ENCODE measurements around the gene KRT26. TPM values are rescaled to one million over a fixed set of nuclear protein-coding genes. Genes with fewer than 3 reads are reported as not detected.

The KRT26 gene
- total and polyA plus RNA-seq, 2 of the 13 experiments (the other 11 are each of a cell fraction or from before 2014, with no cell fraction given), result not detected

- TF ChIP-seq CSRNP2 (CRISPR knock-in tag; conservative IDR thresholded peaks at IDR 0.05; ENCODE audit: low read depth) (no peak), ZBTB37 (CRISPR knock-in tag; IDR thresholded peaks at IDR 0.05) (no peak), ZFY (CRISPR knock-in tag; IDR thresholded peaks at IDR 0.05) (peak; percentile 37), ZNF317 (CRISPR knock-in tag; IDR thresholded peaks at IDR 0.05) (no peak), ZSCAN12 (CRISPR knock-in tag; IDR thresholded peaks at IDR 0.05) (0 out of 2 replicates have a peak, but pooled peaks have one; percentile 7), ZMYM4 (CRISPR knock-in tag; IDR thresholded peaks at IDR 0.05) (0 out of 2 replicates have a peak, but pooled peaks have one; percentile 40), ZNF564 (CRISPR knock-in tag; IDR thresholded peaks at IDR 0.05) (0 out of 2 replicates have a peak, but pooled peaks have one; percentile 30), RFX1 (IDR thresholded peaks at IDR 0.05) (no peak), SOX5 (CRISPR knock-in tag; IDR thresholded peaks at IDR 0.05; ENCODE audit: borderline replicate concordance) (no peak), SALL2 (CRISPR knock-in tag; IDR thresholded peaks at IDR 0.05) (peak; percentile 82), ZNF205 (CRISPR knock-in tag; IDR thresholded peaks at IDR 0.05) (no peak), ISX (CRISPR knock-in tag; conservative IDR thresholded peaks at IDR 0.05) (no peak), POLR2AphosphoS5 (IDR thresholded peaks at IDR 0.05; ENCODE audit: low read depth, low read length) (peak; percentile 93), RXRB (CRISPR knock-in tag; IDR thresholded peaks at IDR 0.05; ENCODE audit: borderline replicate concordance) (peak; percentile 54; the same call in 1 of the 2 replicates), GABPA (IDR thresholded peaks at IDR 0.05; ENCODE audit: low read depth, low read length) (peak; percentile 96), GABPA (CRISPR knock-in tag; IDR thresholded peaks at IDR 0.05; ENCODE audit: low read depth) (peak; percentile 88), FOSL2 (CRISPR knock-in tag; IDR thresholded peaks at IDR 0.05) (no peak), CCDC6 (CRISPR knock-in tag; IDR thresholded peaks at IDR 0.05) (peak; percentile 78), NFATC3 (CRISPR knock-in tag; IDR thresholded peaks at IDR 0.05) (no peak), MYPOP (CRISPR knock-in tag; IDR thresholded peaks at IDR 0.05) (peak; percentile 54; the same call in 1 of the 2 replicates), RBM39 (IDR thresholded peaks at IDR 0.05; ENCODE audit: low read depth, low read length, poor library complexity, severe bottlenecking) (peak; percentile 73)
- TF ChIP-seq, protein P1, sequence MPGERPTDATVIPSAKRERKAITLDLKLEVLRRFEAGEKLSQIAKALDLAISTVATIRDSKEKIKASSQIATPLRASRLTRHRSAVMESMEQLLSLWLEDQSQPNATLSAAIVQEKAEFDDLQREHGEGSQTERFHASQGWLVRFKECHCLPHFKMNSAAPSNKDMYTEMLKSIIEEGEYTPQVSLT (CRISPR knock-in tag; IDR thresholded peaks at IDR 0.05; ENCODE audit: borderline replicate concordance, low read depth), result no peak; the same call in 1 of the 2 replicates
- TF ChIP-seq, protein P2, sequence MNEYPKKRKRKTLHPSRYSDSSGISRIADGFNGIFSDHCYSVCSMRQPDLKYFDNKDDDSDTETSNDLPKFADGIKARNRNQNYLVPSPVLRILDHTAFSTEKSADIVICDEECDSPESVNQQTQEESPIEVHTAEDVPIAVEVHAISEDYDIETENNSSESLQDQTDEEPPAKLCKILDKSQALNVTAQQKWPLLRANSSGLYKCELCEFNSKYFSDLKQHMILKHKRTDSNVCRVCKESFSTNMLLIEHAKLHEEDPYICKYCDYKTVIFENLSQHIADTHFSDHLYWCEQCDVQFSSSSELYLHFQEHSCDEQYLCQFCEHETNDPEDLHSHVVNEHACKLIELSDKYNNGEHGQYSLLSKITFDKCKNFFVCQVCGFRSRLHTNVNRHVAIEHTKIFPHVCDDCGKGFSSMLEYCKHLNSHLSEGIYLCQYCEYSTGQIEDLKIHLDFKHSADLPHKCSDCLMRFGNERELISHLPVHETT (CRISPR knock-in tag; conservative IDR thresholded peaks at IDR 0.05), result peak; percentile 99
- TF ChIP-seq, protein P3, sequence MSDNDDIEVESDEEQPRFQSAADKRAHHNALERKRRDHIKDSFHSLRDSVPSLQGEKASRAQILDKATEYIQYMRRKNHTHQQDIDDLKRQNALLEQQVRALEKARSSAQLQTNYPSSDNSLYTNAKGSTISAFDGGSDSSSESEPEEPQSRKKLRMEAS (IDR thresholded peaks at IDR 0.05), result peak; percentile 46
Measured at GRCh38 chr17:40818733-40819527, 46.9 kb upstream of the KRT26 start (continued).
